Peyer's patch (tissue), 4 donors: ENCODE measurements around the gene PRXL2A. TPM values are rescaled to one million over a fixed set of nuclear protein-coding genes. Genes with fewer than 3 reads are reported as not detected.

Experiments used
- DNase-seq, 3 donors: peaks; one replicate each; pipeline ENCODE4 v3.0.0-alpha.2; 2017 to 2019
- H3K27ac ChIP-seq, 4 donors: fragments of 200-600 bp; sonication (generic); one replicate each; pipeline ENCODE4 v1.5.1; 2016 to 2019
- H3K27me3 ChIP-seq, 2 donors: fragments of 200-600 bp; sonication (generic); one replicate each; pipeline ENCODE4 v1.5.1; 2019
- H3K36me3 ChIP-seq, 3 donors: fragments of 200-600 bp; sonication (generic); one replicate each; pipeline ENCODE4 v1.5.1; 2016 to 2019
- H3K4me1 ChIP-seq, 4 donors: fragments of 200-600 bp; sonication (generic); one replicate each; pipeline ENCODE4 v1.5.1; 2016 to 2019
- H3K4me3 ChIP-seq, 4 donors: fragments of 200-600 bp; sonication (generic); 1 replicate in 3 of 4; 2 replicates in 1 of 4; pipeline ENCODE4 v1.5.1; 2016 to 2019; ENCODE audit warnings: mild to moderate bottlenecking in 1 of 4
- H3K9me3 ChIP-seq, 4 donors: fragments of 200-600 bp; sonication (generic); one replicate each; pipeline ENCODE4 v1.5.1; 2016 to 2019; ENCODE audit warnings: mild to moderate bottlenecking in 1 of 4
- POLR2A ChIP-seq, 2 donors: fragments of 450-650 bp; IDR thresholded peaks; one replicate each; pipeline ENCODE4 v1.5.1; 2017; ENCODE audit warnings: antibody characterized with exemption in 2 of 2, mild to moderate bottlenecking in 2 of 2, moderate library complexity in 2 of 2
- total RNA-seq, 4 donors: library from RNA; depleted of rRNA; stranded (reverse); fragments of >200 nt; gene quantifications; one replicate each; pipeline ENCODE4 v1.1.0, GENCODE V29; 2016
- TF ChIP-seq, protein P1 (sequence below), 6 experiments: fragments of 450-650 bp in 4 of 6; fragments of 200-600 bp in 2 of 6; sonication (generic) in 1 of 6; IDR thresholded peaks; one replicate each; pipeline ENCODE4 v1.5.1; 2017 to 2019; ENCODE audit warnings: antibody characterized with exemption in 6 of 6, mild to moderate bottlenecking in 3 of 6, moderate library complexity in 1 of 6

Gene PRXL2A
- total RNA-seq, 4 donors from 2014 or later, result 27.2 to 89.3 (median 60.3) TPM

DNA sequence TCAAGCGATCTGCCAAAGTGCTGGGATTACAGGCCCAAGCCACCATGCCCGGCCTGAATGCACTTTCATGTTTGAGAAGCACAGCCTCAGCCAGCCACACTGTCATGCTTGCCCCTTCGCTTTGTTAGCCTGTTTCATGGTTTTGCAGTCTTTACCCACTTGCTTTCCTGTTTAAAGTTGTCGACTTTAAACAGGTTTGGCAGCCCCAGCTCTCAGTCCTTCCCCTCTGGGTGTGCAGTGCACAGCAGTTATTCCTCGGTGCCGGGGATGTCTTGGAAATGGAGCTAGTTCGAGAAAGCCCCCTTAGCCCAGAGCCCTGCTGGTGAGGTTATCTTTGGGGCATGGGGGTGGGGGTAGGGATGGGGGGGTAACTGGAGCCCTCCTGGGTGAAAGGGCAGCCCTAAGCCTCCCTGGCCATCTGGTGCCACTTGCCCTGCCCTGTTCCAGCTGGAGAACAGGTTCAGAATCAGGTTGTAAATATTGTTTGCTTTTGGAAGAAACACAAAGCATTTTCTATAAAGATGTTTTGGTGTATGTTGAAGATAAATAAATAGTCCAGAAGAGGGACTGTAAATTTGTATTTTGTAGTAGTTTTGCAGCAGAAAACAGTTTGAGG is 60.6 kb downstream of the PRXL2A start:
- no peak for TF ChIP-seq POLR2A (IDR thresholded peaks at IDR 0.05)
- TF ChIP-seq, protein P1, sequence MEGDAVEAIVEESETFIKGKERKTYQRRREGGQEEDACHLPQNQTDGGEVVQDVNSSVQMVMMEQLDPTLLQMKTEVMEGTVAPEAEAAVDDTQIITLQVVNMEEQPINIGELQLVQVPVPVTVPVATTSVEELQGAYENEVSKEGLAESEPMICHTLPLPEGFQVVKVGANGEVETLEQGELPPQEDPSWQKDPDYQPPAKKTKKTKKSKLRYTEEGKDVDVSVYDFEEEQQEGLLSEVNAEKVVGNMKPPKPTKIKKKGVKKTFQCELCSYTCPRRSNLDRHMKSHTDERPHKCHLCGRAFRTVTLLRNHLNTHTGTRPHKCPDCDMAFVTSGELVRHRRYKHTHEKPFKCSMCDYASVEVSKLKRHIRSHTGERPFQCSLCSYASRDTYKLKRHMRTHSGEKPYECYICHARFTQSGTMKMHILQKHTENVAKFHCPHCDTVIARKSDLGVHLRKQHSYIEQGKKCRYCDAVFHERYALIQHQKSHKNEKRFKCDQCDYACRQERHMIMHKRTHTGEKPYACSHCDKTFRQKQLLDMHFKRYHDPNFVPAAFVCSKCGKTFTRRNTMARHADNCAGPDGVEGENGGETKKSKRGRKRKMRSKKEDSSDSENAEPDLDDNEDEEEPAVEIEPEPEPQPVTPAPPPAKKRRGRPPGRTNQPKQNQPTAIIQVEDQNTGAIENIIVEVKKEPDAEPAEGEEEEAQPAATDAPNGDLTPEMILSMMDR (IDR thresholded peaks at IDR 0.05), result no peak
- no peaks in the 10 kb centered on the region for H3K27me3 ChIP-seq
- peak overlapping the region in 1 of 4 donors; percentile 4 for H3K4me3 ChIP-seq
- peaks cover 0 to 13% (median 0%) of the 10 kb centered on the region in 3 donors for H3K36me3 ChIP-seq
- H3K9me3 ChIP-seq, result no peaks in the 10 kb centered on the region
- peak overlapping the region; percentile 51 to 80 (median 76) for H3K27ac ChIP-seq
- H3K4me1 ChIP-seq, result peaks cover 2 to 88% (median 53%) of the 10 kb centered on the region in 4 donors
- peak in 1 of 3 donors; percentile 52 for DNase-seq

GRCh38 chr10:80470266-80470665 is 61.9 kb downstream of the PRXL2A start:
- no peaks in the 10 kb centered on the region for H3K27me3 ChIP-seq
- H3K9me3 ChIP-seq, result no peaks in the 10 kb centered on the region
- H3K4me1 ChIP-seq, result peaks cover under 1 to 85% (median 44%) of the 10 kb centered on the region in 4 donors
- peak overlapping the region in 2 of 4 donors; percentile 45 to 71 for H3K27ac ChIP-seq
- no peak for TF ChIP-seq POLR2A (IDR thresholded peaks at IDR 0.05)
- TF ChIP-seq, protein P1 (IDR thresholded peaks at IDR 0.05), result no peak
- DNase-seq, result no peak
- no peak overlapping the region for H3K4me3 ChIP-seq
- peaks cover 0 to 13% (median 0%) of the 10 kb centered on the region in 3 donors for H3K36me3 ChIP-seq

DNA sequence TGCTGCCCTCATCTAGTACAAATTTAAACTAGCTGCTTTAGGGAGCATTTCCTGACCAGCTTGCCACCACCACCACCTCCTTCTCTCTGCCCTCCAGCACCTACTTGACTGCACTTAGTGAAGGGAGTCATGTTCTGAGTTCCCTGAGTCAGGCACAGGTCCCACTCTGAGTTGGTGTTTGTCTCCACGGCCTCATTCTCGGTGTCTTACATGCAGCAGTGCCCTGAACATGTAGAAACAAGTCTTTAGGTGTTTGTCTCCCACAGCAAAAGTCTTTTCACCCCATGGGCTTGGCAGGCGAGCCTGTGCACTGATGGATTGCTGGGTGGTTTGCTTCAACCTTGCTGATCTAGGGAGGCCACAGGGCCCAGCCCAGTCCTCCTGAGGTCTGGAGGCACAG is 62.6 kb downstream of the PRXL2A start:
- Histone ChIP-seq H3K27me3 (no peaks in the 10 kb centered on the region), H3K36me3 (peaks cover 0 to 13% (median 0%) of the 10 kb centered on the region in 3 donors), H3K9me3 (no peaks in the 10 kb centered on the region), H3K4me1 (peaks cover 0 to 83% (median 39%) of the 10 kb centered on the region in 4 donors), H3K27ac (peak overlapping the region in 2 of 4 donors; percentile 45 to 71), H3K4me3 (no peak overlapping the region)
- DNase-seq, result peak in 1 of 3 donors; percentile 45
- TF ChIP-seq, protein P1 (IDR thresholded peaks at IDR 0.05), result no peak
- no peak for TF ChIP-seq POLR2A (IDR thresholded peaks at IDR 0.05)

DNA sequence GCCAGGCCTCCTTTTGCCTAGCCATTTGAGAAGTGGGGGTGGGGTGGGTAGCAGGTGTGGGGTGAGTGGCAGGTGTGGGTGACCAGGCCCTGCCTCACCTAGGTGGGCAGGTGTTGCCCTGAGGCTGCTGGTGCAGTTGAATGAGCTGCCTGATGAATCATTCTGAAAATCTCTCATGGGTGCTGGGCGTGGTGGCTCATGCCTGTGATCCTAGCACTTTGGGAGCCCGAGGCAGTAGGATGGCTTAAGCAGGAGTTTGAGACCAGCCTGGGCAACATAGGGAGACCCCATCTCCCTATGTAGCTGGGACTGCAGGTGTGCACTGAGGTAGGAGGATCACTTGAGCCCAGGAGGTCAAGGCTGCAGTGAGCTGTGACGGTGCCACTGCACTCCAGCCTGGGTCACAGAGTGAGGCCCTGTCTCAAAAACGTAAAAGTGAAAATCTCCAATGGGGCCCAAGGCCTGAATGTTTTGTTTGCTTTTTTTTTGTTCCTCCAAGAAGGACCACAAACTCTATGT is 63.4 kb downstream of the PRXL2A start:
- H3K27ac ChIP-seq, result peak overlapping the region in 2 of 4 donors; percentile 45 to 71
- no peaks in the 10 kb centered on the region for H3K9me3 ChIP-seq
- H3K4me3 ChIP-seq, result no peak overlapping the region
- no peaks in the 10 kb centered on the region for H3K27me3 ChIP-seq
- peak in 1 of 3 donors; percentile 48 for DNase-seq
- H3K36me3 ChIP-seq, result peaks cover 0 to 13% (median 0%) of the 10 kb centered on the region in 3 donors
- peaks cover 0 to 81% (median 32%) of the 10 kb centered on the region in 4 donors for H3K4me1 ChIP-seq
- TF ChIP-seq POLR2A (IDR thresholded peaks at IDR 0.05), result no peak
- TF ChIP-seq, protein P1 (IDR thresholded peaks at IDR 0.05), result no peak

DNA sequence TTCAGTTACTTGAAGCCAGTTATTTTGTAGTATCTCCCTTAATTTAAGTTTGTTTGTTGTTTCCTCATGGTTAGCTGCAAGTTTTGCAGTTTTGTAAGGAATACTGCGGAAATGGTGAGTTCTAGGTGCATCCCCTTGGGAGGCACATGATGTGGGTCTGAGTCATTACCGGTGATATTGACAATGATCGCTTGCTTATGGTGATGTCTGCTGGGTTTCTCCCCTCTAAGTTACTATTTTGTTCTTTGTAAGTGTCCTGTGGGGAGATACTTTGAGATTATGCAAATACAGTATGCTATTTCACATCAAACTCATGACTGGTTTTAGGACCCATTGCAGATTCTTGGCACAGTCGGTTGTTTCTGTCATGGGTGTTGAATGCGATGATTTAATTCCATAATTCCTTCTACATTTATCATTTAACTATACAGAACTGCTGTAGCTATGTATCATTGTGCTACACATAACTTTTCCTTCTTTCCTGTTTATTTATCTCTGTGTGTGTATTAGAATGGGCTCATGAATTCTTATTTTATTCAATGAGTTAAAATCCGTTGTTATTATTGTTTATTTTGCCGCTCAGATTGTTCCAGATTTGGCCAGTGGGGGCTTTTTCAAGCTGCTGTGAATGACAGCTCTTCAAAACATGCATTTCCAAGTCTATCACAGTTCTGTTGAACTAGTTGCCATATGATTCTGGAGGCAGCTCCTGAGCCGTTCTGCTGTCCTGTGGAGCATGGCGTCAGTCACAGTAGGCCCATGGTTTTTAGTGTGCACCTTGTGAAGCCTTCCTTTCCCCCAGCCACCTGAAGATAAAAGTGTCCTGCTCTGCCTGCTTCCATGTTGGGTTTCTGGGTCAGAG is 64.1 kb downstream of the PRXL2A start:
- Histone ChIP-seq H3K4me3 (no peak overlapping the region), H3K9me3 (no peaks in the 10 kb centered on the region), H3K27ac (peak overlapping the region; percentile 0 to 71 (median 32)), H3K27me3 (no peaks in the 10 kb centered on the region), H3K36me3 (peaks cover 0 to 13% (median 0%) of the 10 kb centered on the region in 3 donors), H3K4me1 (peaks cover 0 to 76% (median 29%) of the 10 kb centered on the region in 4 donors)
- DNase-seq, result peak in 1 of 3 donors; percentile 55
- TF ChIP-seq POLR2A (IDR thresholded peaks at IDR 0.05), result no peak
- TF ChIP-seq, protein P1 (IDR thresholded peaks at IDR 0.05), result peak in 1 of 6 experiments; percentile 5
